ENCODE results near the gene USP2.

GRCh38 chr11:119341222-119342022 lies 40.1 kb downstream of the USP2 start:
- TF ChIP-seq CTCF (IDR thresholded peaks at IDR 0.05; ENCODE audit: low read length) (no peak), EZH2phosphoT487 (IDR thresholded peaks at IDR 0.05; ENCODE audit: low read length) (no peak)
